IPS-11a (cell line): ENCODE data around the gene HDDC2.

Experiments
- H3K4me3 ChIP-seq: one replicate; pipeline ENCODE4 v1.5.1; 2013; ENCODE audit warnings: low read depth, low read length, control low read depth

The HDDC2 gene

GRCh38 chr6:125271486-125272159 is 30.1 kb downstream of the HDDC2 start:
- H3K4me3 ChIP-seq = no peak overlapping the region

- H3K4me3 ChIP-seq = no peak overlapping the region
Observed at GRCh38 chr6:125270380-125270779, 31.4 kb downstream of the HDDC2 start.

- H3K4me3 ChIP-seq = no peak overlapping the region
Observed at GRCh38 chr6:125269328-125269985, 32.3 kb downstream of the HDDC2 start.

GRCh38 chr6:125268765-125269164 is 33.0 kb downstream of the HDDC2 start:
- no peak overlapping the region for H3K4me3 ChIP-seq

- no peak overlapping the region for H3K4me3 ChIP-seq
Observed at GRCh38 chr6:125267806-125268523, 33.8 kb downstream of the HDDC2 start.

GRCh38 chr6:125264476-125264875 is 37.3 kb downstream of the HDDC2 start:
- no peak overlapping the region for H3K4me3 ChIP-seq

GRCh38 chr6:125262016-125263013 is 39.5 kb downstream of the HDDC2 start:
- no peak overlapping the region for H3K4me3 ChIP-seq

GRCh38 chr6:125259354-125259736 is 42.4 kb downstream of the HDDC2 start:
- no peak overlapping the region for H3K4me3 ChIP-seq

GRCh38 chr6:125258651-125259353 is 43.0 kb downstream of the HDDC2 start:
- H3K4me3 ChIP-seq = no peak overlapping the region

GRCh38 chr6:125257351-125257750 is 44.4 kb downstream of the HDDC2 start:
- H3K4me3 ChIP-seq = no peak overlapping the region

GRCh38 chr6:125255201-125255600 is 46.6 kb downstream of the HDDC2 start:
- H3K4me3 ChIP-seq = no peak overlapping the region

- no peak overlapping the region for H3K4me3 ChIP-seq
Observed at GRCh38 chr6:125254321-125254720, 47.4 kb downstream of the HDDC2 start.

GRCh38 chr6:125253881-125254280 is 47.9 kb downstream of the HDDC2 start:
- no peak overlapping the region for H3K4me3 ChIP-seq

GRCh38 chr6:125252891-125253290 is 48.9 kb downstream of the HDDC2 start:
- H3K4me3 ChIP-seq = no peak overlapping the region

- no peak overlapping the region for H3K4me3 ChIP-seq
Observed at GRCh38 chr6:125251516-125252220, 50.1 kb downstream of the HDDC2 start.

GRCh38 chr6:125250511-125250910 is 51.3 kb downstream of the HDDC2 start:
- H3K4me3 ChIP-seq = no peak overlapping the region

- no peak overlapping the region for H3K4me3 ChIP-seq
Observed at GRCh38 chr6:125248136-125248535, 53.6 kb downstream of the HDDC2 start.

- no peak overlapping the region for H3K4me3 ChIP-seq
Observed at GRCh38 chr6:125246566-125246965, 55.2 kb downstream of the HDDC2 start.

- no peak overlapping the region for H3K4me3 ChIP-seq
Observed at GRCh38 chr6:125245523-125246264, 56.1 kb downstream of the HDDC2 start.
